ENCODE measurements around the gene FAM240A. TPM values are rescaled to one million over a fixed set of nuclear protein-coding genes. Genes with fewer than 3 reads are reported as not detected.

FAM240A gene
- total RNA-seq (2021) (not detected in 2 replicates), Bru-seq, nascent RNA (not detected), BruChase-seq, experiment 1, labeled RNA remaining after a 2-hour chase (not detected), BruChase-seq, experiment 2, labeled RNA remaining after a 6-hour chase (not detected)
- long read RNA-seq, result 0 reads

DNA sequence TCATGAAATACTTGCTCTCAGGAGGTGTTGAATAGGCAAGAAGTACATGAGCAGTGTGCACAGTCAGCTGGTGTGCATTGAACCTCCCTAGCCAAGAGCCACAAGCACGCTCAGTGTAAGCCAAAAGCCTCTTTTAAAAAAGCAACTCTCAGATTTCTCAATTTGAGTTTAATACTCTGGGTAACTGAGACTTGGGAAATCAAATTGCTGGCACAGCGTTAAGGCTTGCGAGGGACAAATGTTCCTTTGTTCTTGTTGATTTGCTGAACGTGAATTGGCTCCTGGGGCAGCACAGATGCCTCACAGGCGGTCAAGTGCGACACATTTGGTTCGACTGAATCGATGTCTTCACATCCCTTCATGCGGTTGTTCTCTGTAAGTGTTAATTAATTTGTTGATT is at the start of gene FAM240A:
Gene FAM240A (plus strand): TSS at position 202 of the 400 bp plus-strand sequence. CDS start 159 bp downstream, at position 361.
- Histone ChIP-seq H3K27me3 (replicated peaks; ENCODE audit: insufficient read depth, low read depth, low read length, poor library complexity) (no peaks in the 10 kb centered on the region), H3K4me1 (ENCODE audit: insufficient read depth, low read length, poor library complexity, severe bottlenecking) (no peaks in the 10 kb centered on the region), H3K36me3 (ENCODE audit: insufficient read depth, low read length, poor library complexity, severe bottlenecking) (no peaks in the 10 kb centered on the region), H3K4me3 (ENCODE audit: low read depth, low read length, poor library complexity, severe bottlenecking) (no peak within 1 kb of the TSS), H3K27ac (ENCODE audit: low read depth, low read length, poor library complexity, severe bottlenecking) (no peak within 1 kb of the TSS), H3K9me3 (ENCODE audit: low read depth, low read length, poor library complexity, severe bottlenecking) (no peaks in the 10 kb centered on the region)
- ChIA-PET CTCF (no interaction called here), POLR2A (ENCODE audit: low non-redundant PET) (no interaction called here)
- no TSS peak for BruUV-seq (replicated peaks)
- DNase-seq (ENCODE audit: low spot score), result no peak
- TF ChIP-seq CTCF (conservative IDR thresholded peaks at IDR 0.05; ENCODE audit: low read depth, low read length) (no peak), EZH2 (IDR thresholded peaks at IDR 0.05; ENCODE audit: borderline replicate concordance, low read depth, low read length, poor library complexity, severe bottlenecking) (no peak)
- intact Hi-C loops (cut with micrococcal nuclease; ENCODE audit: unreplicated experiment), result no loop called here

DNA sequence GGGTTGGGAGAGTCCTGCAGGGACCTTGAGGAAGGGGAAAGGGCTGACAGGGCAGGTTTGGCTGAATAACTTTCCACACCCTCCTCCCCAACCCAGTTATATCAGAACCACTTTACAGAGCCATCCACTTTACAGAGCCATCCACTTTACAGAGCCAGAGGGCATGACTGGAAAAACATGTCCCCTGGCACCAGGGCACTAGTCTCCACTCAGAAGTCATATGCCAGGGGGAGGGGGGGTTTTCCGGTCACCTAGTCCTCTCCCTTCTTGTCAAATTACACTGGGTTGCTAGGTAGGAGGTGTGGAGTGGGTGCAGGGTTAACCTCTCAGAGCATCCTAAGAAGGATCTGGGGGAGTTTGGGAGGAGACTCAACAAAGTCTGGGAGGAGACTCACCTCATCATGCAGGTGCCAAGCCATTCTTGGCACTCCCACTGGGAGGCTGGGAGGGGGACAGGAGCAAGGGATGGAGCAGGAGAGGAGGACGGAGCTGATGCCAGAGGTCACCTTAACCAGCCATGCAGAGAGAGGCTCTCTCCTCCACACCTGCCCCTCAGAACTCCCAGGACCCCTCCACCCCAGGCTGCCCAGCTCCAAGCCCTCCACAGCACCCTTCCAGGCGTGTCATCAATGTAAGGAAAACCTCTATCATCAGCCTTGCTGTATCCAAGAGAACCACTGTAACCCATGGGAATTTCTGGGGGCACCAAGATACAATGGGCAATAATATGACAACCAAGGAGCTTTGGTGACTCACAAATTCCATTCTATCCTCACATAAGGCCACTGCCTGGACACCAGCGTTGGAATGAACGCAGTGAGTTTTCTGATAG is 47.9 kb upstream of the FAM240A start:
- CTCF ChIA-PET, result no interaction called here
- no peaks in the 10 kb centered on the region for H3K36me3 ChIP-seq (ENCODE audit: insufficient read depth, low read length, poor library complexity, severe bottlenecking)
- no peak overlapping the region for H3K4me3 ChIP-seq (ENCODE audit: low read depth, low read length, poor library complexity, severe bottlenecking)
- no peaks in the 10 kb centered on the region for H3K27me3 ChIP-seq (replicated peaks; ENCODE audit: insufficient read depth, low read depth, low read length, poor library complexity)
- no peak for DNase-seq (ENCODE audit: low spot score)
- POLR2A ChIA-PET (ENCODE audit: low non-redundant PET), result no interaction called here
- no peak overlapping the region for H3K27ac ChIP-seq (ENCODE audit: low read depth, low read length, poor library complexity, severe bottlenecking)
- no peaks in the 10 kb centered on the region for H3K4me1 ChIP-seq (ENCODE audit: insufficient read depth, low read length, poor library complexity, severe bottlenecking)
- BruUV-seq (replicated peaks), result no TSS peak
- intact Hi-C loops (cut with micrococcal nuclease; ENCODE audit: unreplicated experiment), result no loop called here
- TF ChIP-seq CTCF (conservative IDR thresholded peaks at IDR 0.05; ENCODE audit: low read depth, low read length) (no peak), EZH2 (IDR thresholded peaks at IDR 0.05; ENCODE audit: borderline replicate concordance, low read depth, low read length, poor library complexity, severe bottlenecking) (no peak)
- no peaks in the 10 kb centered on the region for H3K9me3 ChIP-seq (ENCODE audit: low read depth, low read length, poor library complexity, severe bottlenecking)

DNA sequence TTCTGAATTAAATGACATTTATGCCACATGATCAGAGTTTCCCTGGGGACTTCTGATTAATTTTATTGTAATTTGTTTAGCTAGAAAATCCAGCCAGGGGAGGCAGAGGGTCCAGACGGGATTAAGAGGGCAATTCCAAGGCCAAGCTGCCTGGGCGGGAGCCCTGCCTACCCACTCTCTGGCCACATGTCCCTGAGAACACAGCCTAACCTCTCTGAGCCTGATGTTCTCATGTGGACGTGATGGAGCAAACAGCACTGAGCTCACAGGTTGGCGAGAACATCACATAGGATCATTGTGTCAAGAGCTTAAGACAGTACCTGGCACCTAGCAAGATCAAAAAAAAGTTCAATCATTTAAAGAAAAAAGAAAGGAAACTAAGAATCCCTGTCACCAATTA is 47.2 kb upstream of the FAM240A start:
- H3K36me3 ChIP-seq (ENCODE audit: insufficient read depth, low read length, poor library complexity, severe bottlenecking), result no peaks in the 10 kb centered on the region
- no peak for DNase-seq (ENCODE audit: low spot score)
- ChIA-PET POLR2A (ENCODE audit: low non-redundant PET) (no interaction called here), CTCF (no interaction called here)
- intact Hi-C loops (cut with micrococcal nuclease; ENCODE audit: unreplicated experiment), result no loop called here
- BruUV-seq (replicated peaks), result no TSS peak
- no peak overlapping the region for H3K27ac ChIP-seq (ENCODE audit: low read depth, low read length, poor library complexity, severe bottlenecking)
- H3K9me3 ChIP-seq (ENCODE audit: low read depth, low read length, poor library complexity, severe bottlenecking), result no peaks in the 10 kb centered on the region
- H3K4me3 ChIP-seq (ENCODE audit: low read depth, low read length, poor library complexity, severe bottlenecking), result no peak overlapping the region
- no peaks in the 10 kb centered on the region for H3K4me1 ChIP-seq (ENCODE audit: insufficient read depth, low read length, poor library complexity, severe bottlenecking)
- no peaks in the 10 kb centered on the region for H3K27me3 ChIP-seq (replicated peaks; ENCODE audit: insufficient read depth, low read depth, low read length, poor library complexity)
- TF ChIP-seq CTCF (conservative IDR thresholded peaks at IDR 0.05; ENCODE audit: low read depth, low read length), result no peak
- no peak for TF ChIP-seq EZH2 (IDR thresholded peaks at IDR 0.05; ENCODE audit: borderline replicate concordance, low read depth, low read length, poor library complexity, severe bottlenecking)

All from A673 (cell line).